GM10847 (cell line): ENCODE measurements around the gene CHD5.

Experiments used
- POLR2A ChIP-seq: IDR thresholded peaks from 2 replicates; pipeline ENCODE4 v1.6.1; 2011; ENCODE audit not compliant: insufficient read length; ENCODE audit errors: extremely low read depth

Gene CHD5

DNA sequence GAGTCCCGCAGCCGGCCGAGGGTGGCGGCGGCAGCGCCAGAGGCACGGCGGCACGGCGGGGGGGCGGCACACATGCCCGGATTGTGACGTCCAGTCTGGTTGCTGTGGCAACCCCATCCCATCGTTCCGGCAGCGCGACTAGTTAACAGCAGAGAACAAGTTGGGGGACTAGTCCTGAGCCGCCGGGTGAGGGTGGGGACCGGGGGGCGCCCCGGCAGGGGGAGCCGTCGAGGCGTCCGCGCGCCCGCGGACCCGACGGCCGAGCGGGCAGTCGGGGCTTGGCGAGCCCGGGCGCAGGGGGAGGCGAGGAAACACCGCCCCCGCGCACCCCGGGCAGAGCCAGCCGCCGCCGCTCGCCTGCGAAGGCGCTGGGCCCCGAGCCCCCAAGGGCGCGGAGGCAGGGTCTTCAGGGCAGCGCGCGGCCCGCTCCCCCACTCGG, at the start of gene CHD5:
Gene CHD5, minus strand, starts transcription at position 54 of the 439 bp plus-strand sequence. CDS start 298 bp downstream, outside the sequence.
- TF ChIP-seq POLR2A = no peak

DNA sequence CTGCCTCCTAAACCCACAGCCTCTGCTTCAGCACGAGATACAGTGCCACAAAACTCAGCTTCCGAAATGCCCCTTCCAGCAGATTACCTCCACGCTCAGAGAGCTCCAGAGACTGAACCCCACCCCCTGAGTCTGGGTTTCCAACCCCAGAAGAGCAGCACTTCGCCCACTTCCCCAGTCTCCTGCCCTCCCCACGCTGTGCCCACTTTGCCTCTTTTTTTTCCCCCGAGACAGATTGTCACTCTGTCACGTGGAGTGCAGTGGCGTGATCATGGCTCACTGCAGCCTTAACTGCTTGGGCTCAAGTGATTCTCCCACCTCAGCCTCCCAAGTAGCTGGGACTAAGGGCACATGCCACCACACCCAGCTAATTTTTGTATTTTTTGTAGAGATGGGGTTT, 45.5 kb upstream of the CHD5 start:
- no peak for TF ChIP-seq POLR2A

DNA sequence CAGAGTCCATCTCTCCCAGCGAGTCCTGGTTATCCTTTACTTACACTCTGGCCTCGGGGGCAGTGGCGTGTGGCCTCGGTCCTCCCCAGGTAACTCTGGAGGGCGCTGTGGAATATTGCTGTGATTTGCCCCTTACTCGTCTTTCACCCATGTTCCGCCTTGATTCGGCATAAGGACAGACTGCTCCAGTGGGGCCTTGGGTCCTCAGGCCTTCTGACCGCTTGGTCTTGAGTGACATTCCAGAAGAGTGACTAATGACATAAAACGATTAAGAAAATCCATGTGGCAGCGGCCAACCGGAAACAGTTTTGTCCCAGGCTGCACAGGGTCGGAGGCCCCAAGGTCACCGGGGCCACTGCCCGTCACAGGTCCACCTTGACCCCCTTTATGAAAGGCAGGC, 44.6 kb upstream of the CHD5 start:
- TF ChIP-seq POLR2A = no peak

GRCh38 chr1:6223617-6224016, 43.5 kb upstream of the CHD5 start:
- TF ChIP-seq POLR2A = no peak

DNA sequence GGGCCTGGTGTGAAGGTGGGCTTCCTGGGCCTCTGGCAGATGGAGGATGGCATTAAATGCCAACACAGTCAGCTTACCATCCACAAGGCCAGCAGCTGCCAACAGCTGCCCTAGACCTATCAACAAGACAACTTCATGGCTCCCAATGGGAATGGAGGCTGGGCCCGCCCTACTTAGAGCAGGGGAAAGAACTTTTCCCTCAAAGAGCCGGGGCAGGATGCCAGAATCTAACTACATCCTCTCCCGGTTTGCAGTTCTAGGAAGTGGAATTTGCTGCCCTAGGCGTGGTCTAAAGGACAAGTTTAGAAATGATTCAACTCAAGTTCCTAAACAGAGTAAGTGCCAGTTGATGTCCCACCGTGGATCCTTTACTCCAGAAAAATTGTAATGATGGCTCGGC, 42.5 kb upstream of the CHD5 start:
- TF ChIP-seq POLR2A = no peak

- no peak for TF ChIP-seq POLR2A
These were observed 41.2 kb upstream of the CHD5 start for GRCh38 chr1:6221210-6221784.

- no peak for TF ChIP-seq POLR2A
These were observed 40.1 kb upstream of the CHD5 start for GRCh38 chr1:6220236-6220635.

DNA sequence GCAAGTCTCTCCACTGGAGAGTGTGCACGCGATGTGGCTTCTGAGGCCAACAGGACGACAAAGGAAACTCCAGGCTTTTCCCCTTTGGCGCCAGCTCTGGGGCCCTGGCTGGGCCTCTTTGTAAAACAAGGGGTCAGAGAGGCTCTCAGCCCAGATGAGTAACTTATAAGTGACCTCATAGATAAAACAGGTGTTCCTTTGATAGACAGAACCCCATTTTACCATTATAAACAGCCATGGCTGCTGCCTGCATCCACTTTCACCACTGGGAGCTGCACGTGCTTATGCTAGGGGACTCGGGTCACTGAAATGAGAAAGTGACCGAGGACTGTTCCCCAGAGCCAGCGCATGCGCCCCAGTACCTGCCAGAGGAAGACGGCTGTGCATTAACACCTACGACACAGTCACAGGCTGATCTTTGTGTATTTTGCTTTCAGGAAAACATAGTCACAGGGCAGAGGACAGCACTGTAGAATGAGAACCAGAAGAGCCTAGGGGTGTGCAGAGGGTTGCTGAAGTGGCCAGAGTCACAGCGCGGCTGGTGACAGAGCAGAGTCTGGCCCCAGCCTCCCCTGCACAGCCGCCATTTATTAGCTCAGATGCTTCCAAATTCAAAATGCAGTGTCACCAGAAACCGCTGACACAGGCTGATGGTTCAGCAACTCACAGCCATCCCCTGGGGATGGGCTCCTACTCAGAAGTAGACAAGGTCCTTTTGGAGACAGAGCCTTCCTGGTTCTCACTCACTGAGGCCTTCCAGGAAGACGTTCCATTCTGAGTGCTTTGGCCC, 38.4 kb upstream of the CHD5 start:
- TF ChIP-seq POLR2A = no peak

- TF ChIP-seq POLR2A = no peak
These were observed 32.3 kb upstream of the CHD5 start for GRCh38 chr1:6212193-6212959.

- no peak for TF ChIP-seq POLR2A
These were observed 31.6 kb upstream of the CHD5 start for GRCh38 chr1:6211731-6212130.

GRCh38 chr1:6210591-6211355, 30.7 kb upstream of the CHD5 start:
- no peak for TF ChIP-seq POLR2A

- TF ChIP-seq POLR2A = no peak
These were observed 29.8 kb upstream of the CHD5 start for GRCh38 chr1:6209661-6210580.

GRCh38 chr1:6208723-6209660, 28.9 kb upstream of the CHD5 start:
- TF ChIP-seq POLR2A = no peak
